MCF 10A (cell line): Measurements from ENCODE around the gene CWF19L1. TPM values are rescaled to one million over a fixed set of nuclear protein-coding genes. Genes with fewer than 3 reads are reported as not detected.

Source experiments
- BruUV-seq: library from RNA; stranded (reverse); fragments of 400-500 nt; replicated peaks from 2 replicates; lab custom pipeline; 2021; lab: Mats Ljungman, UMichigan
- CTCF ChIA-PET: fragments of 300-600 bp; sonication (Branson Sonifier 250); formaldehyde crosslinking; extraction: SDS; loops from one replicate; lab custom pipeline; 2021; ENCODE audit warnings: antibody characterized with exemption, inconsistent platforms; lab: Yijun Ruan, JAX
- POLR2A ChIA-PET: fragments of 300-600, 350-650 bp; sonication (Branson Sonifier 250); formaldehyde crosslinking; extraction: SDS; loops from one replicate; lab custom pipeline; 2020; ENCODE audit warnings: antibody characterized with exemption, inconsistent platforms; lab: Yijun Ruan, JAX
- DNase-seq: peaks from one replicate; pipeline ENCODE4 v3.0.0-alpha.2; 2018; ENCODE audit not compliant: unreplicated experiment
- H3K27ac Mint-ChIP-seq: one replicate; pipeline ENCODE4 v1.8.0; 2022; ENCODE audit warnings: mild to moderate bottlenecking, low read depth, mixed read lengths; ENCODE audit not compliant: unreplicated experiment
- H3K27me3 Mint-ChIP-seq: one replicate; pipeline ENCODE4 v1.8.0; 2022; ENCODE audit warnings: mixed read lengths; ENCODE audit not compliant: insufficient read depth, unreplicated experiment
- H3K36me3 Mint-ChIP-seq: one replicate; pipeline ENCODE4 v1.8.0; 2022; ENCODE audit warnings: mild to moderate bottlenecking, moderate library complexity, mixed read lengths; ENCODE audit not compliant: insufficient read depth, unreplicated experiment
- H3K4me1 Mint-ChIP-seq: one replicate; pipeline ENCODE4 v1.8.0; 2022; ENCODE audit warnings: mixed read lengths; ENCODE audit not compliant: insufficient read depth, unreplicated experiment
- H3K4me3 Mint-ChIP-seq: one replicate; pipeline ENCODE4 v1.8.0; 2022; ENCODE audit warnings: mild to moderate bottlenecking, moderate library complexity, mixed read lengths; ENCODE audit not compliant: unreplicated experiment
- H3K9me3 Mint-ChIP-seq: one replicate; pipeline ENCODE4 v1.8.0; 2022; ENCODE audit warnings: mixed read lengths; ENCODE audit not compliant: unreplicated experiment
- CTCF ChIP-seq: fragments of 200-600 bp; IDR thresholded peaks from one replicate; pipeline ENCODE4 v1.8.0; 2022; ENCODE audit warnings: antibody characterized with exemption, mild to moderate bottlenecking; ENCODE audit not compliant: unreplicated experiment
- intact Hi-C: fragments of 100-400 bp; cut with micrococcal nuclease; formaldehyde crosslinking; loops from 2 replicates; pipeline ENCODE4 v1.14.1; 2022
- total RNA-seq: library from RNA; stranded (reverse); gene quantifications from 2 replicates; pipeline ENCODE4 v1.2.3, GENCODE V29; 2022

CWF19L1 gene
- total RNA-seq, 1 experiment from 2014 or later = 24.4 TPM

GRCh38 chr10:100184426-100184825 is 83.0 kb downstream of the CWF19L1 start:
- DNase-seq = peak; percentile 0
- H3K9me3 Mint-ChIP-seq = no peaks in the 10 kb centered on the region
- CTCF ChIA-PET = interaction anchor here (0.6 to 1.7 kb wide), 5 partner anchors 36 to 813 kb away, joined by 3 to 6 read pairs (median 3); no protein-coding TSS in a partner anchor
- H3K27me3 Mint-ChIP-seq = no peaks in the 10 kb centered on the region
- POLR2A ChIA-PET = interaction anchor here (0.5 to 4.8 kb wide), 27 partner anchors 10 to 525 kb away, joined by 3 to 44 read pairs (median 6); partner anchors contain the start of genes CHUK, COX15, CUTC and DNMBP
- intact Hi-C loops = loop anchor here (10.0 kb wide), 2 partner anchors 140 to 180 kb away; partner anchors contain the start of gene DNMBP
- H3K36me3 Mint-ChIP-seq = peaks cover 29% of the 10 kb centered on the region
- H3K27ac Mint-ChIP-seq = peak overlapping the region; percentile 90
- H3K4me1 Mint-ChIP-seq = peaks cover 39% of the 10 kb centered on the region
- TF ChIP-seq CTCF = no peak
- BruUV-seq = no TSS peak
- H3K4me3 Mint-ChIP-seq = peak overlapping the region; percentile 94

GRCh38 chr10:100183481-100183880 is 84.0 kb downstream of the CWF19L1 start:
- CTCF ChIA-PET = interaction anchor here (0.7 to 1.7 kb wide), 4 partner anchors 35 to 338 kb away, joined by 3 to 6 read pairs (median 4); no protein-coding TSS in a partner anchor
- peak overlapping the region; percentile 94 for H3K27ac Mint-ChIP-seq
- intact Hi-C loops = loop anchor here (2.0 to 10.0 kb wide), 3 partner anchors 35 to 179 kb away; partner anchors contain the start of gene DNMBP

GRCh38 chr10:100182908-100183307 is 84.5 kb downstream of the CWF19L1 start:
- Mint-ChIP-seq H3K4me1 (peaks cover 42% of the 10 kb centered on the region), H3K4me3 (peak overlapping the region; percentile 94), H3K27ac (peak overlapping the region; percentile 94), H3K36me3 (peaks cover 35% of the 10 kb centered on the region), H3K9me3 (no peaks in the 10 kb centered on the region), H3K27me3 (no peaks in the 10 kb centered on the region)
- no TSS peak for BruUV-seq
- ChIA-PET CTCF (interaction anchor here (0.9 kb wide), 1 partner anchor 337 kb away, joined by 5 read pairs; no protein-coding TSS in a partner anchor), POLR2A (interaction anchor here (0.6 to 4.8 kb wide), 11 partner anchors 9 to 276 kb away, joined by 3 to 44 read pairs (median 10); partner anchors contain the start of genes CHUK and DNMBP)
- intact Hi-C loops = loop anchor here (2.0 to 10.0 kb wide), 3 partner anchors 34 to 178 kb away; partner anchors contain the start of gene DNMBP
- TF ChIP-seq CTCF = no peak
- DNase-seq = no peak

More at GRCh38 chr10:100183481-100183880, 84.0 kb downstream of the CWF19L1 start:
- peak; percentile 63 for DNase-seq
- H3K27me3 Mint-ChIP-seq = no peaks in the 10 kb centered on the region
- peaks cover 30% of the 10 kb centered on the region for H3K36me3 Mint-ChIP-seq
- H3K4me1 Mint-ChIP-seq = peaks cover 43% of the 10 kb centered on the region
- no peak for TF ChIP-seq CTCF
- POLR2A ChIA-PET = interaction anchor here (0.7 to 4.8 kb wide), 14 partner anchors 10 to 451 kb away, joined by 3 to 44 read pairs (median 8); partner anchors contain the start of genes CHUK, COX15, CUTC and DNMBP
- no TSS peak for BruUV-seq
- peak overlapping the region; percentile 94 for H3K4me3 Mint-ChIP-seq
- H3K9me3 Mint-ChIP-seq = no peaks in the 10 kb centered on the region

Other genes with a start within 250 kb of the CWF19L1 start
- not detected in 2 replicates for gene CPN1, start 185.8 kb downstream of the CWF19L1 start, total RNA-seq
- 38.0 and 42.9 TPM in 2 replicates for gene ERLIN1, start 81.6 kb downstream of the CWF19L1 start, total RNA-seq
- gene CHUK, start 38.0 kb downstream of the CWF19L1 start, total RNA-seq = 17.2 and 18.2 TPM in 2 replicates
- 86.7 and 98.4 TPM in 2 replicates for gene BLOC1S2, start 19.0 kb upstream of the CWF19L1 start, total RNA-seq
- gene PKD2L1, start 62.6 kb upstream of the CWF19L1 start, total RNA-seq = not detected in 2 replicates
- 101 and 179 TPM in 2 replicates for gene SCD, start 79.6 kb upstream of the CWF19L1 start, total RNA-seq
- not detected in 2 replicates for gene WNT8B, start 195.4 kb upstream of the CWF19L1 start, total RNA-seq